HCT116 (cell line): ENCODE results near the gene EPRS1. TPM values are rescaled to one million over a fixed set of nuclear protein-coding genes. Genes with fewer than 3 reads are reported as not detected.

ENCODE experiments used
- ATAC-seq: fragments of 200-7000 bp; cut with Tn5 transposase; 2 replicates; pipeline ENCODE4 v1.9.1; 2020; ENCODE audit warnings: mild to moderate bottlenecking, moderate library complexity
- BruUV-seq: library from RNA; stranded (reverse); fragments of 400-500 nt; replicated peaks from 2 replicates; lab custom pipeline; 2021; lab: Mats Ljungman, UMichigan
- CTCF ChIA-PET: fragments of 300-600 bp; sonication (Branson Sonifier 250); formaldehyde crosslinking; loops from one replicate; lab custom pipeline; 2021; ENCODE audit warnings: antibody characterized with exemption; lab: Charles Lee
- POLR2A ChIA-PET: fragments of 300-600, 350-600 bp; sonication (Branson Sonifier 250); formaldehyde crosslinking; loops from one replicate; lab custom pipeline; 2021; ENCODE audit warnings: antibody characterized with exemption; lab: Charles Lee
- RAD21 ChIA-PET, 2 experiments: fragments of 300-600 bp; sonication (Branson Sonifier 250); formaldehyde crosslinking; loops; one replicate each; lab custom pipeline; 2023; ENCODE audit warnings: low total read pairs in 2 of 2; ENCODE audit not compliant: uncharacterized antibody in 2 of 2, unreplicated experiment in 2 of 2, low non-redundant PET in 1 of 2; lab: Charles Lee
- DNase-seq: peaks from one replicate; pipeline ENCODE4 v3.0.0-alpha.2; 2010; ENCODE audit warnings: low read depth, low spot score
- H2AFZ ChIP-seq: fragments of 200-600 bp; shearing (Covaris generic), sonication (generic); 2 replicates; pipeline ENCODE4 v1.6.1; 2017; ENCODE audit warnings: low read depth, mixed run types, mixed read lengths, antibody characterized with exemption, low read length; ENCODE audit not compliant: poor library complexity, severe bottlenecking
- H3K27ac ChIP-seq: 2 replicates; pipeline ENCODE4 v1.5.1; 2012; ENCODE audit warnings: low read depth, low read length
- H3K27me3 ChIP-seq: fragments of 200-600 bp; sonication (generic); 2 replicates; pipeline ENCODE4 v1.6.1; 2016; ENCODE audit warnings: mixed run types, low read length, mixed read lengths; ENCODE audit not compliant: insufficient read depth
- H3K36me3 ChIP-seq, 2 experiments: fragments of 200-500 bp in 1 of 2; fragments of 200-600 bp in 1 of 2; sonication (Bioruptor generic) in 1 of 2; sonication (generic) in 1 of 2; 2 replicates each; pipeline versions ENCODE4 v1.5.1 to v1.6.1; 2014 to 2016; ENCODE audit warnings: low read length in 2 of 2, inconsistent platforms in 1 of 2, mixed read lengths in 1 of 2, mixed run types in 1 of 2; ENCODE audit not compliant: insufficient read depth in 2 of 2, control insufficient read depth in 1 of 2
- H3K4me1 ChIP-seq, 2 experiments: fragments of 200-600 bp in 1 of 2; sonication (generic) in 1 of 2; 2 replicates each; pipeline versions ENCODE4 v1.5.1 to v1.6.1; 2012 to 2017; ENCODE audit warnings: low read length in 2 of 2, inconsistent platforms in 1 of 2, mild to moderate bottlenecking in 1 of 2, mixed read lengths in 1 of 2, mixed run types in 1 of 2, moderate library complexity in 1 of 2; ENCODE audit not compliant: insufficient read depth in 2 of 2, control insufficient read depth in 1 of 2
- H3K4me2 ChIP-seq: fragments of 200-600 bp; sonication (generic); 2 replicates; pipeline ENCODE4 v1.6.1; 2017; ENCODE audit warnings: mixed run types, low read length, mixed read lengths
- H3K4me3 ChIP-seq, 2 experiments: fragments of 200-600 bp in 1 of 2; sonication (generic) in 1 of 2; replicated peaks in 1 of 2; 2 replicates each; pipeline ENCODE4 v1.5.1; 2011 to 2016; ENCODE audit warnings: low read length in 2 of 2, control low read depth in 1 of 2, low read depth in 1 of 2, mild to moderate bottlenecking in 1 of 2, mixed read lengths in 1 of 2, mixed run types in 1 of 2
- H3K79me2 ChIP-seq: fragments of 200-600 bp; sonication (generic); 2 replicates; pipeline ENCODE4 v1.6.1; 2017; ENCODE audit warnings: mild to moderate bottlenecking, mixed run types, low read length, moderate library complexity, mixed read lengths; ENCODE audit not compliant: insufficient read depth
- H3K9ac ChIP-seq: fragments of 200-600 bp; sonication (generic); 2 replicates; pipeline ENCODE4 v1.6.1; 2016; ENCODE audit warnings: low read length, mixed read lengths
- H3K9me2 ChIP-seq: fragments of 200-600 bp; sonication (generic), shearing (Covaris generic); 2 replicates; pipeline ENCODE4 v1.6.1; 2017; ENCODE audit warnings: mixed run types, mild to moderate bottlenecking, moderate library complexity; ENCODE audit not compliant: insufficient read depth
- H3K9me3 ChIP-seq, 2 experiments: fragments of 200-500 bp in 1 of 2; fragments of 200-600 bp in 1 of 2; sonication (Bioruptor generic) in 1 of 2; sonication (generic) in 1 of 2; 2 replicates each; pipeline ENCODE4 v1.6.1; 2014 to 2017; ENCODE audit warnings: low read length in 2 of 2, mixed read lengths in 2 of 2, inconsistent platforms in 1 of 2, low read depth in 1 of 2, mild to moderate bottlenecking in 1 of 2, mixed run types in 1 of 2, moderate library complexity in 1 of 2; ENCODE audit not compliant: control insufficient read depth in 1 of 2, insufficient read depth in 1 of 2
- H4K20me1 ChIP-seq: fragments of 200-600 bp; sonication (generic), shearing (Covaris generic); 2 replicates; pipeline ENCODE4 v1.6.1; 2017; ENCODE audit warnings: mixed run types, mild to moderate bottlenecking, moderate library complexity; ENCODE audit not compliant: insufficient read depth
- EGR1 ChIP-seq: IDR thresholded peaks from 2 replicates; pipeline ENCODE4 v1.6.1; 2012; ENCODE audit warnings: low read depth
- TCF7L2 ChIP-seq: IDR thresholded peaks from 2 replicates; pipeline ENCODE4 v1.7.0; 2011; ENCODE audit warnings: borderline replicate concordance, inconsistent platforms; ENCODE audit not compliant: insufficient read depth, insufficient read length; ENCODE audit errors: extremely low read depth
- ZNF274 ChIP-seq: fragments of 200-500 bp; sonication (Bioruptor generic); IDR thresholded peaks from 2 replicates; pipeline ENCODE4 v1.6.1; 2014; ENCODE audit warnings: mild to moderate bottlenecking, low read depth, low read length, inconsistent platforms
- intact Hi-C: fragments of 100-400 bp; cut with micrococcal nuclease; formaldehyde crosslinking; loops from 2 replicates; pipeline ENCODE4 v1.10.0; 2022
- total RNA-seq: library from RNA; stranded (reverse); gene quantifications from one replicate; pipeline ENCODE4 v1.2.1, GENCODE V29; 2021; ENCODE audit not compliant: unreplicated experiment

The EPRS1 gene
- total RNA-seq, 1 experiment from 2014 or later: 188 TPM

DNA sequence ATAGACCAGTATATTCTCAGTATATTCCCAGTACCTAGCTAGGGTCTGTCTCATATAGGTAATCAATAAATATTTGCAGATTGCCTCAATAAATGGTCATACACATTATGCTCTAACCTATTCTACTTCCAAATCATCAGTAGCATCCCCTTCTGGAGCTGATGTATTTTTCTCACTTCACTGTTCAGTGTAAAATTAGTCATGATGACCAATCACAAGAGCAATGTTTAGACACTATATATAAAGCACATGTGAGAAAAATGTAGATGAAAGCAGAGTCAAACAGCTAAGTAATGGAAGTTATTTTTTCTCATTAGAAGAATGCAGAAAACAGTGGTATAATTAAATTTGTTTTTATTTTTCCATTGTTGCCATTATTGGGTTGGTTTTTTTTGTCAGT lies 34.7 kb downstream of the EPRS1 start:
- intact Hi-C loops: no loop called here
- no peak for TF ChIP-seq ZNF274
- no peak for TF ChIP-seq EGR1

DNA sequence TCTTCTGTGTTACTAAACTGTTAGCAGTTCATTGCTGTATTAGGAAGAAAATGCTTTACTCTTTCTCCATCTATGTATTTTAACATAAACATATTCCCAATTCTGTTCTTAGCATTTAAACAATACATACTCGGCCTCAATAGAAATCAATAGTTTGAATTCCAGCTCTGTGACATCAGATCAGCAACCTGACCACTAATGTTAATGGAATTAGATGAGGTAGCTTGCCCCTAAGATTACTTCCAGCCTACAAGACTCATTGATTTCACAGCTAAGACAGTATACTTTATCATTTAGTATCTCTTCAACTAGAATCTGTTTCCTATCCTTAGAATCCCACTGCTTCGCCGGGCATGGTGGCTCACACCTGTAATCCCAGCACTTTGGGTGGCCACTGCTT lies 38.9 kb downstream of the EPRS1 start:
- Histone ChIP-seq H3K4me3 (no peak overlapping the region), H3K27me3 (no peaks in the 10 kb centered on the region), H3K4me1 (peaks cover 0 to 2% of the 10 kb centered on the region in 2 experiments; a peak in 1 of 4 replicates), H3K79me2 (no peaks in the 10 kb centered on the region), H4K20me1 (no peaks in the 10 kb centered on the region), H3K9ac (no peak overlapping the region), H2AFZ (no peak overlapping the region), H3K9me3 (no peaks in the 10 kb centered on the region), H3K36me3 (peaks cover 18 to 33% of the 10 kb centered on the region in 2 experiments), H3K4me2 (no peak overlapping the region), H3K9me2 (no peaks in the 10 kb centered on the region), H3K27ac (no peak overlapping the region)
- ChIA-PET POLR2A (no interaction called here), CTCF (no interaction called here), RAD21 (no interaction called here)
- no peak for TF ChIP-seq TCF7L2
- intact Hi-C loops: no loop called here
- DNase-seq (no peak), ATAC-seq (no peak; the same call in 1 of the 2 replicates)
- BruUV-seq: no TSS peak

More for the DNA sequence above, 34.7 kb downstream of the EPRS1 start:
- ChIA-PET POLR2A (no interaction called here), CTCF (interaction anchor here (1.1 kb wide), 2 partner anchors 21 to 33 kb away, joined by 3 read pairs; no protein-coding TSS in a partner anchor), RAD21 (no interaction called here)
- Histone ChIP-seq H3K79me2 (0 out of 2 replicates have a peak, but pooled peaks cover 4% of the 10 kb centered on the region), H3K36me3 (peaks cover 7 to 13% of the 10 kb centered on the region in 2 experiments; a peak in 3 of 4 replicates), H3K9me2 (no peaks in the 10 kb centered on the region), H3K4me2 (no peak overlapping the region), H3K9me3 (no peaks in the 10 kb centered on the region), H3K4me3 (no peak overlapping the region), H4K20me1 (no peaks in the 10 kb centered on the region), H3K4me1 (peaks cover 0 to 2% of the 10 kb centered on the region in 2 experiments; a peak in 1 of 4 replicates), H3K27me3 (no peaks in the 10 kb centered on the region), H3K9ac (no peak overlapping the region), H2AFZ (no peak overlapping the region), H3K27ac (no peak overlapping the region)
- no TSS peak for BruUV-seq
- DNase-seq: no peak
- ATAC-seq: no peak
